GM21619 (cell line): Measurements from ENCODE around the gene CD320.
"Not testable (repeated sequence)": the region's sequence is repeated elsewhere in the genome, so short reads cannot be mapped to it uniquely, and the experiment has no call there.

Experiments used
- ATAC-seq: cut with Tn5 transposase; IDR thresholded peaks from one replicate; pipeline ENCODE4 v1.9.1; 2021; ENCODE audit not compliant: unreplicated experiment

Gene CD320

GRCh38 chr19:8333767-8334457, 25.8 kb upstream of the CD320 start:
- ATAC-seq: no peak

DNA sequence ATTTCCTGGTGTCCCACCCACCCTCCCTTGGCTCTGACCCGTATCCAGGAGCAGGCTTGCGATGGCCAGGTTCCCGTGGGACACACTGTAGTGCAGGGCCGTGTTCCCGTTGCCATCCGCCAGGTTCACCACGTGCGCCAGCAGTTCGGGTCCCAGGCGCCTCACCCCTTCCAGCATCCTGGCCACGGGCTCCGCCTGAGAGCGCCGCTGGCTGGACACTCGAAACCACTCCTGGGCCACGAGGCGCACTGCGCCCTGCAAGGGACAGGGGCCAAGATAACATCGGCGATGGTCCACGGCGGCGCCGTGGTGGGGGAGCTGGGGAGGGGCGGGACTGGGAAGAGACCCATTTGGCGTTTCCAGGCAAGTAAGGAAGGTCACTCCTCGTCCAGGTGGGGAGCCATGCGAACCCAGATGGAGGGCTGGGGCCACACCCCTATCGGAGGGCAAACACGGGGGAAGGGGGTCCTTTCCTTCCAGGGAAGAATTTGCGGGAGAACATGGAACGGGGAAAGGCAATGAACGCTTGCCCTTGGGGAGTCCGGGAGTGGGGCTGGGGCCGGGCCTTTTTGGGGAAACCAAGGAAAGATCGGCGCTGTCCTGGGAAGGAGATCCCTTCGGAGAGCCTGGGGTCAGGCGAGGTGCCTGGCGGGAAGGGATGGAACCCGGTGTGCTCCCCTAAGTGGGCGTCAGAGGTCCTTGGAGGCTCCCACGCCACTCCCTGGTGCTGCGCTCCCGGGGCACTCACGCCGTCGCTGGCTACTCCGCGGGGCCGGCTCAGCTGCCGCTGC, 25.0 kb upstream of the CD320 start:
- ATAC-seq: no peak

- no peak for ATAC-seq
Observed at GRCh38 chr19:8331263-8331845, 23.2 kb upstream of the CD320 start.

- no peak for ATAC-seq
Observed at GRCh38 chr19:8329996-8330395, 21.8 kb upstream of the CD320 start.

DNA sequence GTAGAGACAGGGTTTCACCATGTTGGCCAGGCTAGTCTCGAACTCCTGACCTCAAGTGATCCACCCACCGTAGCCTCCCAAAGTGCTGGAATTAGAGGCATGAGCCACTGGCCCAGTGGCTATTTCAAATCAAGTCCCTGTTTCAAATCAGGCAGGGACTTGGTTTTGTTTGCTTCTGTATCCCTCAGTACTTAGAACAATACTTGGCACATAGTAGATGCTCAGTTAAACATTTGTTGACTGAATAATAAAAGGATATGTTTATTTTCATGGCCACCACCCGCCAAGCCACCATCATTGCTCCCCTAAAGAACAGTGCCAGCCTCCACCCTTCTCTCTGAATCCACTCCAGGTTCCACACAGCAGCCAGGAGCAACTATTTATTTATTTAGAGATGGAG, 17.3 kb upstream of the CD320 start:
- ATAC-seq: no peak

DNA sequence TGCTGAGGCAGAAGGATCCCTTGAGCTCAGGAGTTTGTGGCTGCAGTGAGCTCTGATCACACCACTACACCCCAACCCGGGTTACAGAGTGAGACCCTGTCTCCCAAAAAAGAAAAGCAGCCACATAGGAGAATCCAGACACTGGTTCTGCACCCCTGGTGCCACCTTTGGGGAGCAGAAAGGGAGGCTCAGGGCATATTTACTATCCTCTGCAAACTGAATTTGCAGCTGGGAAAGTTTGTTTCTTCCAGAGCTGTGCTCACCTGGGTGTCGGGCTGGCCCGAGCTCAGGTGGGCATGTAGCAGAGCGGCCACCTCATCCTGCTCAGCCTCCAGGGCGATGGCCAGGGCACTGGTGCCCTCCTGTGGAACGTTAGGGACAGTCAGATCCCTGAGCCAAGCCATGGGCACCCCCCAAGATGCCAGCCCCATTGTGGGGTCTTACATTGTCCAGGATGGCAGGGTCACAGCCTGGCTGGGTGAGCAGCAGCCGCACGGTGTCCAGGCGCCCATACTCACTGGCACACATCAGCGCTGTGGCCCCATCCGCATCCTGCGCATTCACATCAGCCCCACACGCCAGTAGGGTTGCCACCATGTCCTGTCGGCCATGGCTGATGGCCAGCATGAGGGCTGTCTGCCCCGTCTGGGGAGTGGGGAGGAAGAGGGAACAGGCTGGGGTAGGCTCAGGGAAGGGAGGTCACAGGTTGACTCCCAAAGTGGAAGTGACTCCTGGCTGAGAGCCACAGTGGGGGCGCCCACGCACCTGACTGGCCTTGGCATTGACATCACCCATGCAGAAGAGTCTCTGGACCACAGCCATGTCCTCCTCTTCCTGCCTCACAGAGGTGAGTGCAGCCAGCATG, 16.3 kb upstream of the CD320 start:
- no peak for ATAC-seq

DNA sequence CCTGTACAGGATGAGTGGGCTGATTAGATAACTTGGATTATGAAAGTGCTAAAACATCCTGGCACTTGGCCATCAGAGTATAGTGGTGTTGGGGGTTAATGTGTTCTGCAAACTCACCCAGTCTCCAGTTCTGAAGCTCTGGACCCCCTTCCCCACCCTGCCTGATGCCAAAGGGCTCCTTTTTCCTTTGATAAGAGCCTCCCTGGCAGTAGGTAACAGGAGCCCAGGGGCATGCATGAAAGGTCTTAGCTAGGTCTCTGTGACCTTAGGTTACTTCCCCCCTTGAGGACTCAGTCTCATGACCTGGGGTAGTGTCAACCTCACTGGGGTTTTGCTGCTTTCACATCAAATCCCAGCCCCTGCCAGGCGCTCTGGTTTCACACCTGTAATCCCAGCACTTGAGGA, 15.6 kb upstream of the CD320 start:
- no peak for ATAC-seq

DNA sequence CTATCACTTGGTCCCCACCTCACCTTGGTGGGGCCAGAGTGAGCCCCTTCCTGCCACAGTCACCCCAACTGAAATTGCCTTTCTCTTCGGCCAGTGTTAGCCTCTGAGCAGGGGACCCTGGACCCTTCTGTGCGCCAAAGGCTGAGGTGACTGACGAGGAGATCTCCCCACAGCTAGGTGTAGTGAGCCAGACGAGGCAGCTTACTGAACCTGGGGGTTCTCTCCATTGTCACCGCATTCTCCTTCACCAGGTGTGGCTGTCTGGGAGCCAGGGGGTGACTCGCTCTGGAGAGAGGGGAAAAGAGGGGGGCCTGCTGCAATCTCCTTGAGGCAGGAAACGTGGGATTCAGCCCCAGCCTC, 14.5 kb upstream of the CD320 start:
- ATAC-seq: no peak

DNA sequence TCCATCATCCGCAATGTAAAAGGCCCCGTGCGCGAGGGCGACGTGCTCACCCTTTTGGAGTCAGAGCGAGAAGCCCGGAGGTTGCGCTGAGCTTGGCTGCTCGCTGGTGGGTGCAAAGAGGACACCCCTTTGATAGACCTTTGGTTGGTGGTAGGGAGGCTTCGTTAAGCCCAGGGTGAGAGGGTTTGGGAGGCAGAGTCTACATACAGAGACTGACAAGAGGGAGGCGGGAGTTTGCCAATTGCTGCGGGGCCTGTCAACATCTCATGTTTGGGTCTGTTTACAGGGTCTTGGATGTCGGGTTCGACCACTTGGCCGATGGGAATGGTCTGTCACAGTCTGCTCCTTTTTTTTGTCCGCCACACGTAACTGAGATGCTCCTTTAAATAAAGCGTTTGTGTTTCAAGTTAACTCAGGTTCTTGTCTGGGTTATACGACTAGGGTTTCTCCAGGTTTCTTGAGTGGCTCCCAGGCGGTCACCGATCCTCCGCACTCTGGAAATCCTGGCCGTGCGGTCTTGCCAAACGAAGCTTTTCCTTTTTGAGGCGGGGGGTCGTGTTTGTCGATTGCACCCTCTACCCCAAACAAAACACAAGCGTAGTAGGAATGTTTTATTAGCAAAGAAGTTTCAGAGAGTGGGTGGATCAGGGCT, 14.0 kb upstream of the CD320 start:
- ATAC-seq: no peak

GRCh38 chr19:8321067-8321985, 13.2 kb upstream of the CD320 start, which contains the start of the genes NDUFA7 and RPS28:
NDUFA7 (minus strand) TSS chr19:8321375; CDS start chr19:8321358, 17 bp downstream.
RPS28 (plus strand) TSS chr19:8321496; CDS start chr19:8321531, 35 bp downstream.
- ATAC-seq: peak; percentile 91

DNA sequence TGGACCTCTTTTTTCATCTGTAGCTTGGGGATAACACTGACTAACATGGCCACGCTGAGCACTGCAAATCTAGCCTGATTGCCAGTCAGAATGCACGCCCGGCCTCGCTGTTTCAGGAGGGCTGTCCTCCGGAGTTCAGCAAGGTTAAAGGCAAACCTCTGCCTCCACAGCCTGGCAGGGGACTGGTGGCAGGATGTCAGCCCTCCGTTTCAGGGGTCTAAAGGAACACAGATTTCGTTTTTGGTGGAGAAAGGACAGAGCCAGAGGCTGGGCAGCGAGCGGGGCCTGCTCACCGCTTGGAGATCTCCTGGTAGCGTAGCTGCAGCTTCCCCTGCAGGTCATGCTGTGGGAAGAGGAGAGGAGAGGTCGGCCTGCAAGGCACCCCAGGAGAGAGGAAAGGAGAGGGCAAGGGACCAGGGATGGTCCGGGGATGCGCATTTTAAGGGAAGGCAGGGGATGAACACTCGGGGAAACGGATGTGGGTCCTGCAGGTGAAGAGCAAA, 12.5 kb upstream of the CD320 start:
- no peak for ATAC-seq

GRCh38 chr19:8319807-8320520, 11.8 kb upstream of the CD320 start:
- ATAC-seq: no peak

DNA sequence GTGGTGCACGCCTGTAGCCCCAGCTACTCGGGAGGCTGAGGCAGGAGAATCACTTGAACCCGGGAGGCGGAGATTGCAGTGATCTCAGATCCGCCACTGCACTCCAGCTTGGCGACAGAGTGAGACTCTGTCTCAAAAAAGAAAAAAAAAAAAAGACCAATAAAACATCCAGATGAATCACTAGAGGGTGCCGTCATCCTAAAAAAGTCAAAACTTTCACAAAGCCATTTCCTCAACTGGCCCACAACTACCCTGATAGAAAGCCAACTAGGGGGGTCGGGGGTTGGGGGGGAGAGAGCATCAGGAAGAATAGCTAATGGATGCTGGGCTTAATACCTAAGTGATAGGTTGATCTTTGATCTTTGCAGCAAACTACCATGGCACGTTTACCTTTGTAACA, 10.7 kb upstream of the CD320 start:
- ATAC-seq: not testable (repeated sequence)

- ATAC-seq: no peak
Observed at GRCh38 chr19:8316351-8317125, 8.4 kb upstream of the CD320 start.

DNA sequence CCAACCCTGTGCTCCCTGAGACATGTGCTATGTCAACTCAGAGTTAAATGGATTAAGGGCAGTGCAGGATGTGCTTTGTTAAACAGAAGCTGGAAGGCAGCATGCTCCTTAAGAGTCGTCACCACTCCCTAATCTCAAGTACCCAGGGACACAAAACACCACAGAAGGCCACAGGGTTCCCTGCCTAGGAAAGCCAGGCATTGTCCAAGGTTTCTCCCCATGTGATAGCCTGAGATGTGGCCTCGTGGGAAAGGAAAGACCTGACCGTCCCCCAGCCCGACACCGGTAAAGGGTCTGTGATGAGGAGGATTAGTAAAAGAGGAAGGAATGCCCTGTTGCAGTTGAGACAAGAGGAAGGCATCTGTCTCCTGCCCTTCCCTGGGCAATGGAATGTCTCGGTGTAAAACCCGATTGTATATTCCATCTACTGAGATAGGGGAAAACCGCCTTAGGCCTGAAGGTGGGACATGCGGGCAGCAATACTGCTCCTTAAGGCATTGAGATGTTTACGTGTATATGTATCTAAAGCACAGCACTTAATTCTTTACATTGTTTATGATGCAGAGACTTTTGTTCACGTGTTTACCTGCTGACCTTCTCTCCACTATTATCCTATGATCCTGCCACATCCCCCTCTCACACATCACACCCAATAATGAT, 7.0 kb upstream of the CD320 start:
- ATAC-seq: not testable (repeated sequence)

- no peak for ATAC-seq
Observed at GRCh38 chr19:8311461-8312260, 3.5 kb upstream of the CD320 start.
